HUES64 (cell line): ENCODE measurements around the gene AIFM3.
"Not testable (repeated sequence)": the region's sequence is repeated elsewhere in the genome, so short reads cannot be mapped to it uniquely, and the experiment has no call there.

ENCODE experiments used
- H3K27ac ChIP-seq: 2 replicates; pipeline ENCODE4 v1.7.0; 2013; ENCODE audit warnings: low read depth, low read length, inconsistent platforms
- H3K27me3 ChIP-seq: 2 replicates; pipeline ENCODE4 v1.6.1; 2013; ENCODE audit warnings: mild to moderate bottlenecking, low read length; ENCODE audit not compliant: insufficient read depth
- H3K36me3 ChIP-seq: 2 replicates; pipeline ENCODE4 v1.6.1; 2013; ENCODE audit warnings: mild to moderate bottlenecking, low read length; ENCODE audit not compliant: insufficient read depth
- H3K4me1 ChIP-seq: 2 replicates; pipeline ENCODE4 v1.6.1; 2013; ENCODE audit warnings: mild to moderate bottlenecking, low read length, moderate library complexity; ENCODE audit not compliant: insufficient read depth
- H3K4me3 ChIP-seq: 2 replicates; pipeline ENCODE4 v1.5.1; 2013; ENCODE audit warnings: mild to moderate bottlenecking, low read length, moderate library complexity
- H3K9ac ChIP-seq: 2 replicates; pipeline ENCODE4 v1.6.1; 2013; ENCODE audit warnings: mild to moderate bottlenecking, low read depth, low read length
- H3K9me3 ChIP-seq: 2 replicates; pipeline ENCODE4 v1.6.1; 2013; ENCODE audit warnings: low read depth, low read length; ENCODE audit not compliant: insufficient read depth
- WGBS: fragments of 150-250, 120-280 bp; methylation state at CpG from one replicate; pipeline ENCODE4 v1.1.7; 2013; ENCODE audit warnings: missing lambda C conversion rate; 5-methylcytosine and 5-hydroxymethylcytosine counted together

Gene AIFM3

GRCh38 chr22:21009208-21009607 lies 42.2 kb downstream of the AIFM3 start:
- peaks cover 12% of the 10 kb centered on the region for H3K4me1 ChIP-seq
- not testable (repeated sequence) for H3K4me3 ChIP-seq, H3K9ac ChIP-seq, H3K36me3 ChIP-seq, H3K27ac ChIP-seq, H3K9me3 ChIP-seq, H3K27me3 ChIP-seq
- 87% methylated on average over 13 of the region's 13 CpGs for WGBS

DNA sequence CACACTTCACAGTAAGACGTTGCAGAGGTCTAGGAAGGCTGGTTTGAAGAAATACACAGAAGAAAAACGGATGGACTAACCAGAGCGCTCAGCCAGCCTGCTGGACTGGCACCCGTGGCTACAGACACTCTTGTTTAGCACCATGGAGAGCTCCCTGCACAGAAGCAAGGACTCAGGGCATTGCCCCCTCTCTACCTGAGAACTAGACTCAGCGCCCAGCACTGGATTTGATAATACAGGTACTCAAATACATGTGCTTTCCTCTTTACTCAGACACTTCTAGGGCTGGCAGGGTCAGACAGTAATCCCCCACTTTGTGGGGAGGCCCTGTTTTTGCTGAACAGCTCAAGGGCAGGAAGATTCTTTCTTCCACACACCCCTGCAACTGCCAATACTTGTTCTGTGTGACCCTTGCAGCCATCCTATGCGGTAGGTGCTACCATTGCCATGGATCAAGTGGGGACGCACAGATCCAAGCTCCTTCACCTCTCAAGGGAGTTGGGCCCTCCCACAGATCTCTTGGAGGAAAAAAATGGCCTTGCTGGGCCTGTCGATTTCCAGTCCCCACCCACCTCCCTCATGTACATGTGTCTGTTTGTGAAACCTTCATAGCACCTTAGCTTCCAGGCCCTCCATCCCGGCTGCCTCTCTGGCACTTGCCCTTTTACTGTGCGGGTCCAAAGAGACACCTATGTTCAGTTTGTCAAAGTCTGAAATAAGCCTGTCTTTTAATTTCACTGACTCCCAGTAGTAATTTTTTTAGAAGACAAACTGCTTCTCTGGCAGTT lies 42.8 kb downstream of the AIFM3 start:
- no peaks in the 10 kb centered on the region for H3K27me3 ChIP-seq
- H3K9me3 ChIP-seq = no peaks in the 10 kb centered on the region
- peak overlapping the region; percentile 63; the same call in 1 of the 2 replicates for H3K27ac ChIP-seq
- H3K4me1 ChIP-seq = peaks cover 13% of the 10 kb centered on the region
- no peak overlapping the region for H3K9ac ChIP-seq
- H3K36me3 ChIP-seq = 0 out of 2 replicates have a peak, but pooled peaks cover 5% of the 10 kb centered on the region
- H3K4me3 ChIP-seq = no peak overlapping the region
- WGBS = 73% methylated on average over 10 of the region's 10 CpGs

GRCh38 chr22:21010426-21011113 lies 43.5 kb downstream of the AIFM3 start:
- Histone ChIP-seq H3K9ac (no peak overlapping the region), H3K9me3 (no peaks in the 10 kb centered on the region)
- WGBS = 75% methylated on average over 3 of the region's 3 CpGs

GRCh38 chr22:21012446-21013407 lies 45.7 kb downstream of the AIFM3 start:
- H3K9ac ChIP-seq = no peak overlapping the region
- no peak overlapping the region for H3K27ac ChIP-seq
- no peaks in the 10 kb centered on the region for H3K27me3 ChIP-seq
- H3K9me3 ChIP-seq = no peaks in the 10 kb centered on the region
- peaks cover 18% of the 10 kb centered on the region for H3K4me1 ChIP-seq
- H3K4me3 ChIP-seq = peak overlapping the region; percentile 73
- H3K36me3 ChIP-seq = 0 out of 2 replicates have a peak, but pooled peaks cover 5% of the 10 kb centered on the region
- WGBS = 90% methylated on average over 14 of the region's 14 CpGs

More at GRCh38 chr22:21010426-21011113, 43.5 kb downstream of the AIFM3 start:
- peaks cover 18% of the 10 kb centered on the region for H3K4me1 ChIP-seq
- H3K27ac ChIP-seq = peak overlapping the region; percentile 63; the same call in 1 of the 2 replicates
- H3K36me3 ChIP-seq = 0 out of 2 replicates have a peak, but pooled peaks cover 5% of the 10 kb centered on the region
- H3K27me3 ChIP-seq = no peaks in the 10 kb centered on the region
- no peak overlapping the region for H3K4me3 ChIP-seq

- WGBS = 2% methylated on average over 23 of the region's 24 CpGs
- Histone ChIP-seq H3K27ac (peak overlapping the region; percentile 62; the same call in 1 of the 2 replicates), H3K9ac (peak overlapping the region; percentile 46; the same call in 1 of the 2 replicates)
Observed at GRCh38 chr22:21013657-21014201, 46.7 kb downstream of the AIFM3 start.

GRCh38 chr22:21014202-21014725 lies 47.2 kb downstream of the AIFM3 start:
- peaks cover 18% of the 10 kb centered on the region for H3K4me1 ChIP-seq
- H3K27ac ChIP-seq = peak overlapping the region; percentile 62; the same call in 1 of the 2 replicates
- H3K9me3 ChIP-seq = no peaks in the 10 kb centered on the region
- H3K9ac ChIP-seq = peak overlapping the region; percentile 46; the same call in 1 of the 2 replicates
- H3K27me3 ChIP-seq = no peaks in the 10 kb centered on the region
- no peaks in the 10 kb centered on the region for H3K36me3 ChIP-seq
- 2% methylated on average over 40 of the region's 40 CpGs for WGBS
- peak overlapping the region; percentile 73 for H3K4me3 ChIP-seq

More at GRCh38 chr22:21013657-21014201, 46.7 kb downstream of the AIFM3 start:
- Histone ChIP-seq H3K27me3 (no peaks in the 10 kb centered on the region), H3K4me3 (peak overlapping the region; percentile 73), H3K4me1 (peaks cover 18% of the 10 kb centered on the region), H3K9me3 (no peaks in the 10 kb centered on the region), H3K36me3 (0 out of 2 replicates have a peak, but pooled peaks cover 3% of the 10 kb centered on the region)

DNA sequence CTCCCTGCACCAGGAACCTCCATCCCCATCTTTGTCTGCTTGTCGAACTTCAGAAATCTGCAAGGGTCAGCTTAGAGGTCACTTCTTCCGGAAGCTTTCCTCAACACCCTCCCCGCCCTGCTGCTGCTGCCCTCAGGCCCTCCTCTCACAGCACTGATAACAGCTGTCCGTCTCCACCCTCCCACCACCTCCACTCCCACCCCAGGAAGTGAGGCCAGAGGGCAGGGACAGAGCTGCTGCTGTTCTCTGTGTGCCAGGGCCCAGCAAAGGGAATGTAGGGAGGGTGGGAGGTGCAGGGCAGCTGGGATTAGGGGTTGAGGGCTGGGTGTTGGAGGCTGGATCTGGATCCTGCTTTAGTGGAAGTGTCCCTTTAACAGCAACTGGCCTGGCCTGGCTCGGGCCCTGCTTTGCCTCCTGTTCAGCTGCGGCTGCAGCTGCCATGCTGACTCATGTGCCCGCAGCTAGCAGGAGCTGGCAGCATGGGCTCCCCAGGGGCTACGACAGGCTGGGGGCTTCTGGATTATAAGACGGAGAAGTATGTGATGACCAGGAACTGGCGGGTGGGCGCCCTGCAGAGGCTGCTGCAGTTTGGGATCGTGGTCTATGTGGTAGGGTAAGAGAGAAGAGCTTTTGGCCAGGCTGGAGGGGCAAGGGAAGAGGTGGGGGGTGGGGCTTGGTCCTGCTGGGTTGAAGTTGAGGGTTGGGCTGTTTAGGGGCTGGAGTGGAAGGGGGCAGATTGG lies 47.8 kb downstream of the AIFM3 start, which contains the start of gene P2RX6:
Gene P2RX6 (plus strand): TSS at position 440 of the 740 bp plus-strand sequence. CDS start 10 bp downstream, at position 450.
- 44% methylated on average over 12 of the region's 12 CpGs for WGBS
- peak within 1 kb of the TSS; percentile 46; the same call in 1 of the 2 replicates for H3K9ac ChIP-seq
- no peaks in the 10 kb centered on the region for H3K9me3 ChIP-seq
- peaks cover 15% of the 10 kb centered on the region for H3K4me1 ChIP-seq
- no peaks in the 10 kb centered on the region for H3K36me3 ChIP-seq
- H3K27me3 ChIP-seq = no peaks in the 10 kb centered on the region
- peak within 1 kb of the TSS; percentile 62 for H3K27ac ChIP-seq
- H3K4me3 ChIP-seq = peak within 1 kb of the TSS; percentile 73

GRCh38 chr22:21015466-21016006 lies 48.5 kb downstream of the AIFM3 start:
- Histone ChIP-seq H3K9me3 (no peaks in the 10 kb centered on the region), H3K27ac (no peak overlapping the region), H3K4me1 (peaks cover 12% of the 10 kb centered on the region; the same call in 1 of the 2 replicates), H3K36me3 (no peaks in the 10 kb centered on the region), H3K9ac (no peak overlapping the region), H3K27me3 (no peaks in the 10 kb centered on the region), H3K4me3 (no peak overlapping the region)
- WGBS = 85% methylated on average over 10 of the region's 10 CpGs

DNA sequence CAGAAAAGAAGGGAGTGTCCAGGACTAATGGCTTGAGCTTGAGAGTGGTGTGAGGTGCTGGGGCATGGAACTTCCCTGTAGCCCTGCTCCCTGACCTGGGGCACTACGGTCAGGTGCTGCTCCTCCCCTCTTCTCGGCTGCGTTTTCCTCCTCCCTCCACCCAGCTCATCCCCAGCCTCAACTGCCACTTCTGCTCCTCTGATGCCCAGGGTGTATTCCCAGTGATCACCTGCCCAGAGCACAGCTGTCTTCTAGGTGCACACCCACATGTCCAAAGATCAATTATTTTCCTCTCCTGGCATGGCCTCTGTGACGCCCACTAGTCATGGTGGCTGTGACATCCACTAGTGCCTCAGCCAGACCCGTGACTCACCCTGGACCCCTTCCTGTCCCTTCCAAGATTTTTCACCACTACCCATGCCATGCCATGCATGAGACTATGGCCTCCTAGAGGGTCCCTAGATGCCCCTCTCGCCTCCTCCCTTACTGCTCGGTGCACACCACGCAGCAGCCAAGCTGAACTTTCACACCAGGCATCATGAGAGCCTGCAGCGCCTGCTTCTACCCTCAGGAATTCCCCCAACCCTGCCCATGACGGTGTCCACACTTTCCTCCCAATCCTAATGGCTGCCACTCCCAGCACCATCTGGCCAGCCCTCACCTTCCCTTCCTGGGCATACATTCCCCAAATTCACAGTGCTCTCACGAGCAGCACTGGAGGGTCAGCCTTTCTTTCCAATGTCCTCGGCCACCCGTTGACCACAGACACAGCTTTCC lies 49.8 kb downstream of the AIFM3 start:
- Histone ChIP-seq H3K27ac (no peak overlapping the region), H3K4me1 (peaks cover 12% of the 10 kb centered on the region; the same call in 1 of the 2 replicates), H3K4me3 (no peak overlapping the region), H3K9ac (no peak overlapping the region), H3K36me3 (no peaks in the 10 kb centered on the region), H3K9me3 (no peaks in the 10 kb centered on the region), H3K27me3 (no peaks in the 10 kb centered on the region)
- WGBS = 84% methylated on average over 13 of the region's 13 CpGs
